ENCODE measurements around the gene AP1S3.
"Not testable (repeated sequence)": the region's sequence is repeated elsewhere in the genome, so short reads cannot be mapped to it uniquely, and the experiment has no call there.

Gene AP1S3

GRCh38 chr2:223837287-223838061 lies at the start of gene AP1S3:
TSS of gene AP1S3 (minus strand) at chr2:223837582. CDS start at chr2:223837450, 132 bp downstream.
- DNase-seq: peak; percentile 55 to 82

DNA sequence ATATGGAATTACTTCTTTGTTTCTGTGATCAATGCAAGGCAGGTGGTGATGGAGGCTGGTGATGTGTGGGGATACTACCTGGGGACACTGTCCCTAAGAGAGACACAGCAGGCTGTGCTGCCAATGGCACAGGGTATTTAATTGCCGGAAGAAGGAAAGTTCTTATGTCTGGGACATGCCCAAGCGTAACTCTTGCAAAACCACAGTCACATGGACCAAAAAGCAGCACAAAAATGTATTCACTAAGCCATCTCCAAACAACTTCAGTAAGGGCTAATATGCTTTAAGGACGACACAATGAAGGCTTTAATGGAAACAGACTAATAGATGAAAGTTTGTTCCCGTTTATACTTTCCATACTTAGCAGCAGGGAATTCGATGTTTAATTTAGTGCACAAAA lies 49.7 kb upstream of the AP1S3 start:
- DNase-seq: peak; percentile 59 to 71

GRCh38 chr2:223886726-223887125 lies 49.3 kb upstream of the AP1S3 start:
- peak; percentile 47 to 50 for DNase-seq

DNA sequence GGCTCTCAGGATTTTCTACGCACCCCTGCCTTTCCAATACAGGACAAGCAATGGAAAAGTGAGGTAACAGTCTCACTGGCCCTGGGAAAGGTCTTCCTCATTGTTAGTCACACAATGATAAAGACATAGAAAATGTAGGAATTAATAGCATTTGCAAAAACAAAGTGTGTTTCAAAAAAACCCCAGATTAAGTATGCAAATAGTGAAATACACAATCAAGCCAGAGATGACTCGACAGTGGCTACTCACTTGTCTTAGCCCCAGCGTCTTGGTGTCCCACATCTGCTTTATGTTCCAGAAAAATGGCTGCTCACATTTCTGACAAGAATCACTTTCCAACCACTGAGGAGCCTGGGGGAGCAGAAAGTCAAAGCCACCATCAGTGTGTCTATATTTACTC lies 47.0 kb upstream of the AP1S3 start:
- peak in 1 of 2 donors; percentile 38 for DNase-seq

GRCh38 chr2:223882715-223883114 lies 45.3 kb upstream of the AP1S3 start:
- DNase-seq: no peak

DNA sequence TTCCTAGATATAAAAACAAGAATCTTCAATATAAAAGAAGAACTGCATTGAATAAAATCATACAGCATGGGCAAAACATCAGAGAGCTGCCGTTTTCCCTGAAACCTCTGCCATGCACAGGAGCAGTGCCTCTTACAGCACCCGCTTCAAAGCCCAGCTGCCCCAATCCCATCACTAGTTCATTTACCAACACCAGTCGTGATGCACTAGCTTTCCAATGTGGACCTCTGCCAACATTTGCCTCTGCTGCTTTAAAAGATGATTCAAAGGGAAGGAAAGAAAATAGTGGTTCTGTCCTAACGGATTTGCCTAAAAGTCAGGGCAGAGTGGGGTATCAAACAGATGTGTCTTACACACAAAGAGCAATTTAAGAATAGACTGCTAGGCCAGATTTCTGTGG lies 43.4 kb upstream of the AP1S3 start:
- no peak for DNase-seq

GRCh38 chr2:223877721-223878410 lies 40.5 kb upstream of the AP1S3 start:
- peak in 1 of 2 donors; percentile 56 for DNase-seq

- no peak for DNase-seq
Observed at GRCh38 chr2:223873672-223874071, 36.3 kb upstream of the AP1S3 start.

GRCh38 chr2:223872772-223873171 lies 35.4 kb upstream of the AP1S3 start:
- not testable (repeated sequence) for DNase-seq

DNA sequence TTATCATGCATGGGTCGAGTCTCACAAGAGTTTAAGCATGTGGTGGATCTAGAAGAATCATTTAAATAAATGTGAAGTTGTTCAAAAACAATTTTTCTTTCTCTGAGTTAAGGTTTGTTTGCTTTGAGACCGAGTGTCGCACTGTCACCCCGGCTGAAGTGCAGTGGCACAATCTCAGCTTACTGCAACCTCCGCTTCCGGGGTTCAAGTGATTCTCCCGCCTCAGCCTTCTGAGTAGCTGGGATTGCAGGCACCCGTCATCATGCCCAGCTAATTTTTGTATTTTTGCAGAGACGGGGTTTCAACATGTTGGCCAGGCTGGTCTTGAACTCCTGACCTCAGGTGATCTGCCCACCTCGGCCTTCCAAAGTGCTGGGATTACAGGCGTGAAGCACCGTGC lies 34.3 kb upstream of the AP1S3 start:
- DNase-seq: not testable (repeated sequence)

- peak; percentile 49 to 63 for DNase-seq
Observed at GRCh38 chr2:223870840-223871611, 33.6 kb upstream of the AP1S3 start.

DNA sequence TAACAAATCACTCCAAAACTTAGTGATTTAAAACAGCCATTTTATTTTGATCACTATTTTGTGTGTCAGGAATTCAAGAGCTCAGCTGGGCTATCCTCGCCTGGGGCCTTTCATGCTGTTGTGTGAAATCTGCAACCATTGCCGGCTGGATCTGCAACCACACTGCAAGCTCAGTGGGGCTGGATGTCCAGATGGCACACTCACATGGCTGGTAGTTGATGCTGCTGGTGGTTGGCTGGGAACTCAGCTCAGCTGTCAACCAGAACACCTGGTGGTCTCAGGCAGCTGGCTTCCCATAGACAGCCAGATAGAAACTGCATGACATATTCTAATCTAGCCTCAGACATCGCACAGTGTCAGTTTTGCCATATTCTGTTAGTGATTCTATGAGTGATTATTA lies 30.6 kb upstream of the AP1S3 start:
- no peak for DNase-seq

GRCh38 chr2:223865907-223866508 lies 28.6 kb upstream of the AP1S3 start:
- no peak for DNase-seq

DNA sequence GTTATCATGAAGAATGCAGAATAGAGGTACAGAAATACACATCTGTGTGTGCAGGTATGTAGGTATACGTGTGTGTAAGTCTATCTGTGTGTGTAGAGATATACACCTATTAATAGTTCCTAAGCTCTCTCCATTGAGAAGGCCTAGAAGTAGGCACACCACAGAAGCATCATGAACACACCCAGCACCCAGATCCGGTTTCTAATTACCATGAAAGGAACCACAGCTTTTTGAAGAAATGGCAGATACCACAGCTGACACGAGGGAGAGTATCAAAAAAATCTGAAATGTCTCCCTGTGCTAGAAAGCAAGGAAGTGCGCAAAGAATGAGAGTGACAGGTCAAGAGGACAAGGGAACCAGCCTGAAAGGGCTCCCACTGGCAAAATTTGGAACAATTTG lies 27.7 kb upstream of the AP1S3 start:
- no peak for DNase-seq

- DNase-seq: no peak
Observed at GRCh38 chr2:223863491-223863890, 26.1 kb upstream of the AP1S3 start.

DNA sequence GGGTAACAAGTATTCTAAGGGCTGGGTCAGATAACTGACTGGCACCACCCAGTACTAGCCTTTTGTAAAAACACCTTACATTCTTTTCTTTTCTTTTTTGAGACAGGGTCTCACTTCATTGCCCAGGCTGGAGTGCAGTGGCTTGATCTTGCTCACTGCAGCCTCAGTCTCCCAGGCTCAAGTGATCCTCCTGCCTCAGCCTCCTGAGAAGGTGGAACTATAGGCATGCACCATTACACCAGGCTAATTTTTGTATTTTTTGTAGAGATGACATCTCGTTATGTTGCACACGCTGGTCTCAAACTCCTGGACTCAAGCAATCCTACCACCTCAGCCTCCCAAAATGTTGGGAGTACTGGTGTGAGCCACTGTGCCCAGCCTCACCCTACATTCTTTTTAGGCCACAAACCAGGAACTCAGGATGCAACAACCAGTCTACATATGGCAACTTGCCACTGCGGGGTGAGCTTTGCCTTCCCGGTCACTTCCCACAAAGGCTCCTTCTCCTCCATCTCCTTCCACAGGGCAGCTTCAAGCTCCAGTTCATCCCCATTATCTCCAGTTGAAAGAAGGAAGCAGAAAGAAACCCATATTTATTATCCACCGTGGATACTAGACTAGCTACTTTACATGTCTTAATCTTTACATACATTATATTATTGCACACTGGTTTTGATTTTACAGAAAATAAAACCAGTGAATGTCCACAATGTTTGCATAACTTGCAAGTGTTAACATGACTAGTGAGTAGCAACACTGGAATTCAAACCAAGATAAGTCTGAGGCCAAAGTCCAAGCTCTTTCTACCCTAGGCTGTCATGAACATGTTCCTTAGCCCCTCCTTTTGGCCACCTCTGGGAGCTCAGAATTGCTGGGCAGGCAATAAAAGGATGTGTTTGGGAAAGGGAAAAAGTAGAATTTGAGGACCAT lies 23.7 kb upstream of the AP1S3 start:
- DNase-seq: no peak

DNA sequence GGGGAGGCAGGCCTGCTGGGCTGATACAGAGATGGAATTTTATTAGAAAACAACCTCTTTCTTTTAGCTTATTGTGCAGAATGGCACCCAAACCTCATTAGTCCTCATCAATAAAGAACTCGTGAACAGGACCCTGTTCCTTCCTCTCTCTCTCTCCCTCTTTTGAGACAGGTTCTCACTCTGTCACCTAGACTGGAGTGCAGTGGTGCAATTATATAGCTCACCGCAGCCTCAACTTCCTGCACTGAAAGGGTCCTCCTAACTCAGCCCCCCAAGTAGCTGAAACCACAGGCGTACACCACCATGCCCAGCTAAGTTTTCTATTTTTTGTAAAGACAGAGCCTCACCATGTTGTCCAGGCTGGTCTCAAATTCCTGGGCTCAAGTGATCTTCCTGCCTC lies 21.7 kb upstream of the AP1S3 start:
- DNase-seq: no peak

DNA sequence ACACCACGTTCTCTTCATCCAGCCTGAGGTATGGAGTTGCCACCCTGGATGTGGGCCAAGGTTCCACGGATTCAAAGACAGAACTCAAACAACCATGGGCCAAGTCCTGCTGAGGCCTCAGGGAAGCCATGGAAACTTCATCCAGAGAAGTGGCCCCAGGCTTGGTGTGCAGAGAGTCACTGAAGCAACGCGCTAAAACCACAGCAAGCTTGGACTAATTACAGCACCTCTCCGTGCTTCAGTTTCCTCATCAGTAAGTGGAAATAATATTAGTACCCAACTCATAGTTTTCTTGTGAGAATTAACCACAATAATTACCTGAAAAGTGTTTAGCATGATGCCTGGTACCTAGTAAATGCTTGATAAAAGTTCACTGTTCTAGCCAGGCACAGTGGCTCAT lies 19.2 kb upstream of the AP1S3 start:
- DNase-seq: no peak

DNA sequence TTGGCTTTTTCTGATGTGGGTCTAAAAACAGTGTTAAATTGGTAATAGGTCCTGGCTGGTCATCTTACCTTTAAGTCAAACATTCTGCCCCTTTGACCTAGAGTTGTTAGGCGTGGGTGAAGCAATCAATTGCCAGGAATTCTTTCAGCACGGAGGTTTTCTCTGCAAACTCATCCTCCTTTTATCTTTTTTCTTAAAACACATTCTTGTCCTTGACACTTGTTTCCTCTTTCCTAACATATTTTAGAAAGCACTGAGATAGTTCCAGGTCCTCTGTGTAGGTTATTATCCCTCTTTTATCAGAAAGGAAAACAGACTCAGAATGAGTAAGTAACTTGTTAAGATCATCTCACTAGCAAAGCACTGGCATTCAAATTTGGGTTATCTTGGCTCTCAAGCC lies 18.6 kb upstream of the AP1S3 start:
- DNase-seq: no peak

DNA sequence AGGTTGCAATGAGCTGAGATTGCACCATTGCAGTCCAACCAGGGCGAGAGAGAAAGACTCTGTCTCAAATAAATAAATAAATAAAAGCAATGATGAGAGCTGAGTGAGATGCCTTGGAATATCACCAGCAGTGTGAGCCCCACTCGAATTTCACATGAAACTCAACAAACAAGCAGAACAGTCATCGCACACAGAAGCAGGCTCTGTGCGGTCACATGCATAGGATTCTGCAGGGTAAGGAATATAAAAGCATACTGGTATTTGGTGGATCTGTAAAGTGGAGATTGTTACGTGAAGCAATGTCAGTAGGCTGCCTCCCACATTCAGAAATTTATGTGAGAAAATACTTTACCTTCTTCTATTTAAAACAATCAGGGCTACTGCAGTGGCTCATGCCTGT lies 18.0 kb upstream of the AP1S3 start:
- no peak for DNase-seq

- DNase-seq: no peak
Observed at GRCh38 chr2:223854741-223855140, 17.4 kb upstream of the AP1S3 start.

GRCh38 chr2:223853425-223853837 lies 16.0 kb upstream of the AP1S3 start:
- no peak for DNase-seq

Data from inflammatory macrophage treated with lipopolysaccharide for 1 hour (primary cell).